ENCODE measurements around the gene ISY1. TPM values are rescaled to one million over a fixed set of nuclear protein-coding genes. Genes with fewer than 3 reads are reported as not detected.

The ISY1 gene
- total and polyA plus RNA-seq, 8 donors: 5.4 to 31.5 (median 13.2) TPM

- Histone ChIP-seq H3K27ac (peak overlapping the region in 2 of 5 donors; percentile 16 to 30), H3K4me3 (no peak overlapping the region), H3K27me3 (no peaks in the 10 kb centered on the region), H3K4me1 (peaks cover 14 to 30% (median 24%) of the 10 kb centered on the region in 4 donors), H3K9me3 (no peaks in the 10 kb centered on the region), H3K36me3 (peaks cover 26 to 59% (median 51%) of the 10 kb centered on the region in 4 donors)
- 64 to 82% (median 75%) methylated on average over 7 to 9 of the region's 9 CpGs for WGBS, 5 donors
- intact Hi-C loops (cut with DNase I; ENCODE audit: low total_unique reads): no loop called here
- DNase-seq: no peak
- no peak for TF ChIP-seq POLR2A (IDR thresholded peaks at IDR 0.05)
- TF ChIP-seq, protein P1, sequence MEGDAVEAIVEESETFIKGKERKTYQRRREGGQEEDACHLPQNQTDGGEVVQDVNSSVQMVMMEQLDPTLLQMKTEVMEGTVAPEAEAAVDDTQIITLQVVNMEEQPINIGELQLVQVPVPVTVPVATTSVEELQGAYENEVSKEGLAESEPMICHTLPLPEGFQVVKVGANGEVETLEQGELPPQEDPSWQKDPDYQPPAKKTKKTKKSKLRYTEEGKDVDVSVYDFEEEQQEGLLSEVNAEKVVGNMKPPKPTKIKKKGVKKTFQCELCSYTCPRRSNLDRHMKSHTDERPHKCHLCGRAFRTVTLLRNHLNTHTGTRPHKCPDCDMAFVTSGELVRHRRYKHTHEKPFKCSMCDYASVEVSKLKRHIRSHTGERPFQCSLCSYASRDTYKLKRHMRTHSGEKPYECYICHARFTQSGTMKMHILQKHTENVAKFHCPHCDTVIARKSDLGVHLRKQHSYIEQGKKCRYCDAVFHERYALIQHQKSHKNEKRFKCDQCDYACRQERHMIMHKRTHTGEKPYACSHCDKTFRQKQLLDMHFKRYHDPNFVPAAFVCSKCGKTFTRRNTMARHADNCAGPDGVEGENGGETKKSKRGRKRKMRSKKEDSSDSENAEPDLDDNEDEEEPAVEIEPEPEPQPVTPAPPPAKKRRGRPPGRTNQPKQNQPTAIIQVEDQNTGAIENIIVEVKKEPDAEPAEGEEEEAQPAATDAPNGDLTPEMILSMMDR (IDR thresholded peaks at IDR 0.05): no peak
- no peak for TF ChIP-seq EP300 (IDR thresholded peaks at IDR 0.05)
- TF ChIP-seq POLR2AphosphoS5 (IDR thresholded peaks at IDR 0.05): no peak
Measured at GRCh38 chr3:129126726-129127280, 34.1 kb downstream of the ISY1 start.

DNA sequence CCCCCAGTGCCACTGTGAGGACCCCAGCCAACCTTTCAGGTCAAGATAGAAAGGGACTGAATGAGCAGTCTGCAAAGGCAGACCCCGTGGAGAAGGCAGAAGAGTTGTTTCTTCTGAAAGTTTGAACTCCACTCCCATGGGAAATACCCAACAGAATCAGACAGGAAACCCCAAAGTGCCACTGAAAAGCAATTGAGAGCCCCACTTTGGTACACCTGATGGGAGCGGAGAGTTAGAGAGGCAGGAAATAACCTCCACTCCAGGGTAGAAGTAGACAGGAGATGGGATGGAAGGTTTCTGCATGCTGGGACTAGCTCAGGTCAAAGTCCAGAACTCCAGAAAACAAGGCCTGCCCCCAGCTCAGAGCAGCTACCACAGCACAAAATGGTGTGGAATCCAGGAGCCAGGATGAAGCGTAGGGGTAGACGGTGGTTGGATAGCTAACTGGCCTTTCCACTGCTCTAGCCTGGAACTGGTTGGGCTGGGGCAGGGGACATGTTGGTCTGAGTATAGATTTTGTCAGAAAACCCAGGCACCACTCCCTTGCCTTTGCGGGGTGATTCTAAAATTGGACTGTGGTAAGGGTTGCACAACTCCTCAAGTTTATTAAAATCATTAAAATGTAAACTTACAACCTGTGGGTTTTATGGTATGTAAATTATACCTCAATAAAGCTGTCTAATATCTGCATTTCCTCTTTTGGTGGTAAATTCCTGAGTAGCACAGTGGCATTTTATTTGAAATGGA is 37.4 kb downstream of the ISY1 start:
- Histone ChIP-seq H3K9me3 (no peaks in the 10 kb centered on the region), H3K4me3 (no peak overlapping the region), H3K4me1 (peaks cover 33 to 49% (median 46%) of the 10 kb centered on the region in 4 donors), H3K27me3 (no peaks in the 10 kb centered on the region), H3K27ac (peak overlapping the region; percentile 39 to 97 (median 96)), H3K36me3 (peaks cover 4 to 25% (median 19%) of the 10 kb centered on the region in 4 donors)
- peak in 1 of 2 donors; percentile 47 for DNase-seq
- WGBS, 5 donors: 44 to 57% (median 50%) methylated on average over 5 of the region's 5 CpGs
- intact Hi-C loops (cut with DNase I; ENCODE audit: low total_unique reads): no loop called here
- TF ChIP-seq POLR2AphosphoS5 (IDR thresholded peaks at IDR 0.05): no peak
- TF ChIP-seq, protein P1 (IDR thresholded peaks at IDR 0.05): no peak
- no peak for TF ChIP-seq POLR2A (IDR thresholded peaks at IDR 0.05)
- TF ChIP-seq EP300 (IDR thresholded peaks at IDR 0.05): no peak

GRCh38 chr3:129122412-129123011 is 38.4 kb downstream of the ISY1 start:
- WGBS, 5 donors: 47 to 55% (median 49%) methylated on average over 6 to 18 of the region's 18 CpGs
- H3K36me3 ChIP-seq: peaks cover 4 to 19% (median 16%) of the 10 kb centered on the region in 4 donors
- intact Hi-C loops (cut with DNase I; ENCODE audit: low total_unique reads): no loop called here
- H3K27ac ChIP-seq: peak overlapping the region; percentile 96 to 97 (median 96)
- H3K4me1 ChIP-seq: peaks cover 34 to 57% (median 54%) of the 10 kb centered on the region in 4 donors
- H3K27me3 ChIP-seq: no peaks in the 10 kb centered on the region
- no peaks in the 10 kb centered on the region for H3K9me3 ChIP-seq
- peak; percentile 31 to 68 for DNase-seq
- TF ChIP-seq EP300 (IDR thresholded peaks at IDR 0.05) (no peak), POLR2A (IDR thresholded peaks at IDR 0.05) (no peak)
- H3K4me3 ChIP-seq: peak overlapping the region; percentile 76 to 88 (median 84)

GRCh38 chr3:129121792-129122411 is 39.0 kb downstream of the ISY1 start, which contains the start of gene RAB43:
Gene RAB43 (minus strand): TSS chr3:129121804. CDS start chr3:129121489, 315 bp downstream.
- WGBS, 5 donors: 1 to 7% (median 3%) methylated on average over 25 to 58 of the region's 60 CpGs
- DNase-seq: peak; percentile 92 to 97
- Histone ChIP-seq H3K9me3 (no peaks in the 10 kb centered on the region), H3K27ac (peak within 1 kb of the TSS; percentile 96 to 97 (median 96)), H3K4me1 (peaks cover 35 to 57% (median 56%) of the 10 kb centered on the region in 4 donors), H3K27me3 (no peaks in the 10 kb centered on the region), H3K36me3 (peaks cover 4 to 17% (median 12%) of the 10 kb centered on the region in 4 donors), H3K4me3 (peak within 1 kb of the TSS; percentile 76 to 88 (median 84))
- no peak for TF ChIP-seq POLR2A (IDR thresholded peaks at IDR 0.05)
- intact Hi-C loops (cut with DNase I; ENCODE audit: low total_unique reads): no loop called here

All from stomach (tissue), 9 donors.